Neural progenitor cell (in vitro differentiated cells): ENCODE measurements around the gene THAP5. TPM values are rescaled to one million over a fixed set of nuclear protein-coding genes. Genes with fewer than 3 reads are reported as not detected.
A peak's percentile ranks its signal among the peaks of the same experiment; 100 is the strongest.

Experiments
- DNase-seq: peaks from one replicate; pipeline ENCODE4 v3.0.0-alpha.2; 2016; ENCODE audit warnings: low spot score
- H2AFZ ChIP-seq: fragments of 200-600 bp; sonication (generic); replicated peaks from 2 replicates; pipeline ENCODE4 v1.6.1; 2016; ENCODE audit warnings: antibody characterized with exemption
- H3F3A ChIP-seq: fragments of 200-600 bp; sonication (generic); 2 replicates; pipeline ENCODE4 v1.6.1; 2016; ENCODE audit warnings: antibody characterized with exemption, low read depth
- H3K27ac ChIP-seq: fragments of 200-600 bp; sonication (generic); 2 replicates; pipeline ENCODE4 v1.5.1; 2016; ENCODE audit warnings: mild to moderate bottlenecking
- H3K27me3 ChIP-seq: fragments of 200-600 bp; sonication (generic); 2 replicates; pipeline ENCODE4 v1.6.1; 2016; ENCODE audit warnings: mild to moderate bottlenecking, moderate library complexity
- H3K36me3 ChIP-seq: fragments of 200-600 bp; sonication (generic); 2 replicates; pipeline ENCODE4 v1.5.1; 2016
- H3K4me1 ChIP-seq: fragments of 200-600 bp; sonication (generic); 2 replicates; pipeline ENCODE4 v1.6.1; 2016; ENCODE audit warnings: mixed run types
- H3K4me2 ChIP-seq: fragments of 200-600 bp; sonication (generic); 2 replicates; pipeline ENCODE4 v1.6.1; 2016
- H3K4me3 ChIP-seq: fragments of 200-600 bp; sonication (generic); 2 replicates; pipeline ENCODE4 v1.5.1; 2016
- H3K79me2 ChIP-seq: fragments of 200-600 bp; sonication (generic); 2 replicates; pipeline ENCODE4 v1.6.1; 2016; ENCODE audit warnings: low read depth
- H3K9ac ChIP-seq: fragments of 200-600 bp; sonication (generic); 2 replicates; pipeline ENCODE4 v1.6.1; 2016
- H3K9me3 ChIP-seq: fragments of 200-600 bp; sonication (generic); 2 replicates; pipeline ENCODE4 v1.5.1; 2016; ENCODE audit warnings: low read depth
- H4K20me1 ChIP-seq: fragments of 200-600 bp; sonication (generic); 2 replicates; pipeline ENCODE4 v1.6.1; 2016; ENCODE audit warnings: low read depth
- H3K27ac Mint-ChIP-seq: 3 replicates; pipeline ENCODE4 v1.8.0; 2021; ENCODE audit warnings: mixed read lengths
- H3K27me3 Mint-ChIP-seq: 2 replicates; pipeline ENCODE4 v1.8.0; 2022; ENCODE audit warnings: low read depth, mild to moderate bottlenecking, inconsistent platforms, moderate library complexity, mixed read lengths; ENCODE audit not compliant: insufficient read depth
- H3K36me3 Mint-ChIP-seq: 3 replicates; pipeline ENCODE4 v1.8.0; 2021; ENCODE audit warnings: mixed read lengths
- H3K4me1 Mint-ChIP-seq: 3 replicates; pipeline ENCODE4 v1.8.0; 2021; ENCODE audit warnings: mixed read lengths
- H3K4me3 Mint-ChIP-seq: 3 replicates; pipeline ENCODE4 v1.8.0; 2021; ENCODE audit warnings: mild to moderate bottlenecking, moderate library complexity, mixed read lengths
- H3K9me3 Mint-ChIP-seq: 3 replicates; pipeline ENCODE4 v1.8.0; 2020; ENCODE audit warnings: mixed read lengths
- EZH2 ChIP-seq: fragments of 200-600 bp; sonication (generic); IDR thresholded peaks from 2 replicates; pipeline ENCODE4 v1.6.1; 2017; ENCODE audit warnings: antibody characterized with exemption, mild to moderate bottlenecking, moderate library complexity
- EZH2phosphoT487 ChIP-seq: fragments of 200-600 bp; sonication (generic); IDR thresholded peaks from 2 replicates; pipeline ENCODE4 v1.6.1; 2017; ENCODE audit warnings: antibody characterized with exemption
- total RNA-seq: library from RNA; depleted of rRNA; stranded (reverse); fragments of >200 nt; gene quantifications from 2 replicates; pipeline ENCODE4 v1.2.3, GENCODE V29; 2015; ENCODE audit warnings: low replicate concordance
- TF ChIP-seq, protein P1 (sequence below): fragments of 200-600 bp; sonication (generic); IDR thresholded peaks from 2 replicates; pipeline ENCODE4 v1.5.1; 2017; ENCODE audit warnings: antibody characterized with exemption, mild to moderate bottlenecking

THAP5 gene
- total RNA-seq, 1 donor from 2014 or later = 55.6 TPM

DNA sequence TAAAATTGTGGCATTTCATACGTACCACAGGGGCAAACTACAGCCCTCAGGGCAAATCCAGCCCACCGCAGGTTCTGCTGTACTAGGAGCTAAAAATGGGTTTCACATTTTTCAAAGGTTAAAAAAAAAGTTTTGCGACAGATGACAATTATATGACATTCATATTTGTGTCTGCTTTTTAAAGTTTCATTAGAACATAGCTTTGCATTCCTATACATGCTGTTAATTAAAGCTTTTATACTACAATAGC lies 42.8 kb downstream of the THAP5 start:
- Histone ChIP-seq H2AFZ (peak overlapping the region; percentile 5), H3K9me3 (no peaks in the 10 kb centered on the region), H3K4me2 (peak overlapping the region; percentile 90), H3K4me1 (peaks cover 35% of the 10 kb centered on the region), H3K36me3 (no peaks in the 10 kb centered on the region), H4K20me1 (peaks cover 7% of the 10 kb centered on the region), H3K79me2 (peaks cover 37% of the 10 kb centered on the region), H3K4me3 (peak overlapping the region; percentile 74), H3K9ac (peak overlapping the region; percentile 34), H3K27me3 (no peaks in the 10 kb centered on the region), H3F3A (peaks cover 43% of the 10 kb centered on the region), H3K27ac (peak overlapping the region; percentile 92)
- H3K4me1 Mint-ChIP-seq = peaks cover 26% of the 10 kb centered on the region
- H3K4me3 Mint-ChIP-seq = peak overlapping the region; percentile 94
- peak overlapping the region; percentile 67 for H3K27ac Mint-ChIP-seq
- no peak for TF ChIP-seq EZH2phosphoT487
- no peak for TF ChIP-seq EZH2
- TF ChIP-seq, protein P1, sequence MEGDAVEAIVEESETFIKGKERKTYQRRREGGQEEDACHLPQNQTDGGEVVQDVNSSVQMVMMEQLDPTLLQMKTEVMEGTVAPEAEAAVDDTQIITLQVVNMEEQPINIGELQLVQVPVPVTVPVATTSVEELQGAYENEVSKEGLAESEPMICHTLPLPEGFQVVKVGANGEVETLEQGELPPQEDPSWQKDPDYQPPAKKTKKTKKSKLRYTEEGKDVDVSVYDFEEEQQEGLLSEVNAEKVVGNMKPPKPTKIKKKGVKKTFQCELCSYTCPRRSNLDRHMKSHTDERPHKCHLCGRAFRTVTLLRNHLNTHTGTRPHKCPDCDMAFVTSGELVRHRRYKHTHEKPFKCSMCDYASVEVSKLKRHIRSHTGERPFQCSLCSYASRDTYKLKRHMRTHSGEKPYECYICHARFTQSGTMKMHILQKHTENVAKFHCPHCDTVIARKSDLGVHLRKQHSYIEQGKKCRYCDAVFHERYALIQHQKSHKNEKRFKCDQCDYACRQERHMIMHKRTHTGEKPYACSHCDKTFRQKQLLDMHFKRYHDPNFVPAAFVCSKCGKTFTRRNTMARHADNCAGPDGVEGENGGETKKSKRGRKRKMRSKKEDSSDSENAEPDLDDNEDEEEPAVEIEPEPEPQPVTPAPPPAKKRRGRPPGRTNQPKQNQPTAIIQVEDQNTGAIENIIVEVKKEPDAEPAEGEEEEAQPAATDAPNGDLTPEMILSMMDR = no peak
- H3K9me3 Mint-ChIP-seq = no peaks in the 10 kb centered on the region
- no peak for DNase-seq
- no peaks in the 10 kb centered on the region for H3K36me3 Mint-ChIP-seq
- H3K27me3 Mint-ChIP-seq = peaks cover 5% of the 10 kb centered on the region

GRCh38 chr7:108525985-108526767 lies 43.3 kb downstream of the THAP5 start, which contains the start of gene PNPLA8:
TSS of gene PNPLA8 (minus strand) at chr7:108526135. CDS start at chr7:108515491, 10,644 bp downstream.
- Mint-ChIP-seq H3K27me3 (peaks cover 5% of the 10 kb centered on the region), H3K9me3 (no peaks in the 10 kb centered on the region), H3K4me3 (peak within 1 kb of the TSS; percentile 94), H3K4me1 (peaks cover 26% of the 10 kb centered on the region), H3K36me3 (no peaks in the 10 kb centered on the region), H3K27ac (peak within 1 kb of the TSS; percentile 67)
- Histone ChIP-seq H3K4me1 (peaks cover 35% of the 10 kb centered on the region), H2AFZ (peak within 1 kb of the TSS; percentile 81), H3K79me2 (peaks cover 43% of the 10 kb centered on the region), H3K27me3 (no peaks in the 10 kb centered on the region), H3K9me3 (no peaks in the 10 kb centered on the region), H3K36me3 (no peaks in the 10 kb centered on the region), H4K20me1 (peaks cover 7% of the 10 kb centered on the region), H3K4me2 (peak within 1 kb of the TSS; percentile 90), H3K9ac (peak within 1 kb of the TSS; percentile 34), H3K4me3 (peak within 1 kb of the TSS; percentile 74), H3K27ac (peak within 1 kb of the TSS; percentile 92), H3F3A (peaks cover 43% of the 10 kb centered on the region)
- no peak for TF ChIP-seq EZH2
- TF ChIP-seq, protein P1 = no peak
- TF ChIP-seq EZH2phosphoT487 = no peak
- peak; percentile 99 for DNase-seq

GRCh38 chr7:108525327-108525984 lies 44.0 kb downstream of the THAP5 start:
- H3K36me3 ChIP-seq = no peaks in the 10 kb centered on the region
- H3F3A ChIP-seq = peaks cover 43% of the 10 kb centered on the region
- Mint-ChIP-seq H3K9me3 (no peaks in the 10 kb centered on the region), H3K27ac (peak overlapping the region; percentile 62), H3K4me3 (peak overlapping the region; percentile 94), H3K4me1 (peaks cover 26% of the 10 kb centered on the region), H3K36me3 (no peaks in the 10 kb centered on the region), H3K27me3 (peaks cover 5% of the 10 kb centered on the region)
- no peaks in the 10 kb centered on the region for H3K9me3 ChIP-seq
- TF ChIP-seq EZH2phosphoT487 = no peak
- no peak for TF ChIP-seq EZH2
- TF ChIP-seq, protein P1 = no peak
- H3K4me1 ChIP-seq = peaks cover 35% of the 10 kb centered on the region
- DNase-seq = peak; percentile 92
- H3K4me3 ChIP-seq = peak overlapping the region; percentile 74
- peak overlapping the region; percentile 81 for H2AFZ ChIP-seq
- peaks cover 7% of the 10 kb centered on the region for H4K20me1 ChIP-seq
- peak overlapping the region; percentile 30 for H3K9ac ChIP-seq
- H3K79me2 ChIP-seq = peaks cover 50% of the 10 kb centered on the region
- peak overlapping the region; percentile 77 for H3K4me2 ChIP-seq
- no peaks in the 10 kb centered on the region for H3K27me3 ChIP-seq
- peak overlapping the region; percentile 92 for H3K27ac ChIP-seq
